ENCODE data around the gene LDAH. TPM values are rescaled to one million over a fixed set of nuclear protein-coding genes. Genes with fewer than 3 reads are reported as not detected.

Gene LDAH
- total RNA-seq, 3 donors from 2014 or later, result 15.2 to 20.8 (median 18.8) TPM

DNA sequence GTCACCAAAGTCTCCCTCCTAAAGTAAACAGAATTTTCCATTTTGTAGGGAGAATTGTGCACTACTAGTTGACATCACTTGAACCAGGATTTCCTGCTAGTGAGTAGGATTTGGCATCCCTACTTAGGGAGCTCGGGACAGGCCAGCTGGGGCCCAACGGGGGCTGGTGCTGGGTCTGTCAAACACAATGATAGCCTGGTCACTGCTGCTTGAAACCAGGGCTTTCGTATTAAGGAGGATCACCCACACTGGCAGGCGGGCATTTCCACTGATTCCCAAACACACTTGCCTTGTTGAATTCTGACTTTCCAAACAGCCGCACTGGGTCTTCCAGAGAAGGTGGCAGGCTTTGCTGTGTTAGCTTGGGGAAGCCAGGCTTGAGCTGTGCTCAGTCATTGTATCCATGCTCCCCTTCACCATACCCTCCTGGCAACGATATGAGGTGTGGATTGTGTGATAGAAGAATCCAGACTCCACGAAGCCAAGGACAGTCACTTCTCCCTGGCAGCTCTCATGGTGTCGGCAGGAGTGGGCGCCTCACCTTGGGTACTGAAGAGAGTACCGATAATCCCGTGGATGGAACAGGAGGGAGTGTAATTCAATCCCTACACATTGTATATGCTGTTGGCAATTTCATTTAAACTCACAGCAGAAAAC lies 148.5 kb downstream of the LDAH start:
- H3K4me3 ChIP-seq, result no peak overlapping the region
- DNase-seq (no peak), ATAC-seq (no peak)
- intact Hi-C loops (cut with DNase I, micrococcal nuclease), result no loop called here
- TF ChIP-seq, protein P1, sequence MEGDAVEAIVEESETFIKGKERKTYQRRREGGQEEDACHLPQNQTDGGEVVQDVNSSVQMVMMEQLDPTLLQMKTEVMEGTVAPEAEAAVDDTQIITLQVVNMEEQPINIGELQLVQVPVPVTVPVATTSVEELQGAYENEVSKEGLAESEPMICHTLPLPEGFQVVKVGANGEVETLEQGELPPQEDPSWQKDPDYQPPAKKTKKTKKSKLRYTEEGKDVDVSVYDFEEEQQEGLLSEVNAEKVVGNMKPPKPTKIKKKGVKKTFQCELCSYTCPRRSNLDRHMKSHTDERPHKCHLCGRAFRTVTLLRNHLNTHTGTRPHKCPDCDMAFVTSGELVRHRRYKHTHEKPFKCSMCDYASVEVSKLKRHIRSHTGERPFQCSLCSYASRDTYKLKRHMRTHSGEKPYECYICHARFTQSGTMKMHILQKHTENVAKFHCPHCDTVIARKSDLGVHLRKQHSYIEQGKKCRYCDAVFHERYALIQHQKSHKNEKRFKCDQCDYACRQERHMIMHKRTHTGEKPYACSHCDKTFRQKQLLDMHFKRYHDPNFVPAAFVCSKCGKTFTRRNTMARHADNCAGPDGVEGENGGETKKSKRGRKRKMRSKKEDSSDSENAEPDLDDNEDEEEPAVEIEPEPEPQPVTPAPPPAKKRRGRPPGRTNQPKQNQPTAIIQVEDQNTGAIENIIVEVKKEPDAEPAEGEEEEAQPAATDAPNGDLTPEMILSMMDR (IDR thresholded peaks at IDR 0.05), result no peak
- no peaks in the 10 kb centered on the region for H3K9me3 ChIP-seq
- H3K36me3 ChIP-seq (ENCODE audit: low read depth), result no peaks in the 10 kb centered on the region
- H3K4me1 ChIP-seq (ENCODE audit: low read depth), result peaks cover 18% of the 10 kb centered on the region

DNA sequence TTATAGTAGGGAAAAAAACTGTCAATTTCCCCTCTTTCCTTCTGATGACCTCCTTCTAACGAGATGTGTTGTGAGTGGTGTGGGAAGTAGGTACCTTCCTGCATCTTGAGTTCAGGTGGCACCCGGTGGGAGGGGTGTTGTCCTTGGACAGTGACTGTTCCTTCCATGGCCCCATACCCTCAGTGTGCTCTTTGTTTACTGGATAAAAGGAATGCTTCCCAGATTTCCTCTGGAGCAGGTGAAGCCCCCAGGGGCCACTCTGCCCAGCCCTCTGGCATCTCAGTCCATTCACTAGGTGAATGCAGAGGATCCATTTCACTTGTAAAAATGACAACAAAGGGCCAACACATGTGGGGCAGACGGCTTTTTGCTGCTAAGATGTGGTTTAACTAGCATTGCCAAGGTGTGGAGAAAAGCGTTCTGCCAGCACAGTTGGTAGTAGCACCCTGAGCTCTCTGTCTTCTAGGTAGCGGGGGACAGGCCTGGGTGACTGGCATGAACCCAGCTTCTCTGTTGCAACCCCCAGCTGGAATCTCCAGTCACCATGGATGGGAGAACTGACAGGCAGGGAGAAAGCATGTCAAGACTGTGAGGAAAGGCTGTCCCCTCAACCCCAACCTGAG lies 149.1 kb downstream of the LDAH start:
- peaks cover 18% of the 10 kb centered on the region for H3K4me1 ChIP-seq (ENCODE audit: low read depth)
- no peak for DNase-seq
- H3K9me3 ChIP-seq, result no peaks in the 10 kb centered on the region
- intact Hi-C loops (cut with DNase I, micrococcal nuclease), result no loop called here
- no peak overlapping the region for H3K4me3 ChIP-seq
- TF ChIP-seq, protein P1 (IDR thresholded peaks at IDR 0.05), result no peak
- no peaks in the 10 kb centered on the region for H3K36me3 ChIP-seq (ENCODE audit: low read depth)
- ATAC-seq, result no peak

- Histone ChIP-seq H3K36me3 (ENCODE audit: low read depth) (no peaks in the 10 kb centered on the region), H3K4me3 (no peak overlapping the region), H3K9me3 (no peaks in the 10 kb centered on the region), H3K4me1 (ENCODE audit: low read depth) (peaks cover 21% of the 10 kb centered on the region)
- no peak for DNase-seq
- intact Hi-C loops (cut with DNase I, micrococcal nuclease), result no loop called here
- ATAC-seq, result no peak
- TF ChIP-seq, protein P1 (IDR thresholded peaks at IDR 0.05), result no peak
These were observed 150.5 kb downstream of the LDAH start for GRCh38 chr2:20672201-20672951.

DNA sequence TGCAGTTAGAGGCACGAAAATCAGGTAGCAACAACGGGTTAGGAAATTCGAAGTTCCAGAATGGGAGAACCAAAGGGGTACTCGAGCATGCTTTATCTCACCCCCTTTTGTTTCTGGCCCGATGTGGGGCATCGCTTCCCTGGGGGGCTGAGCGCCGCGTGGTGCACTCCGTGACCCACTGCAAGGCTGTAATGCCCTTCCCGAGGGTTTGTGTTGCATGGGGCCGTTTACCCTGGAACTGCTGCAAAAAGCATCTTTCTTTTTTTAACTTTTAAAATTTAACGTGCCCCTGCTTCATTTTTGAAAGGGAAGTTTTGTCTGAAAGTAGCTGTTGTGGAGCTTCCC lies 151.2 kb downstream of the LDAH start:
- Histone ChIP-seq H3K36me3 (ENCODE audit: low read depth) (no peaks in the 10 kb centered on the region), H3K9me3 (no peaks in the 10 kb centered on the region), H3K4me1 (ENCODE audit: low read depth) (peaks cover 20% of the 10 kb centered on the region), H3K4me3 (no peak overlapping the region)
- TF ChIP-seq, protein P1 (IDR thresholded peaks at IDR 0.05), result no peak
- intact Hi-C loops (cut with DNase I, micrococcal nuclease), result no loop called here
- DNase-seq, result no peak
- no peak for ATAC-seq

DNA sequence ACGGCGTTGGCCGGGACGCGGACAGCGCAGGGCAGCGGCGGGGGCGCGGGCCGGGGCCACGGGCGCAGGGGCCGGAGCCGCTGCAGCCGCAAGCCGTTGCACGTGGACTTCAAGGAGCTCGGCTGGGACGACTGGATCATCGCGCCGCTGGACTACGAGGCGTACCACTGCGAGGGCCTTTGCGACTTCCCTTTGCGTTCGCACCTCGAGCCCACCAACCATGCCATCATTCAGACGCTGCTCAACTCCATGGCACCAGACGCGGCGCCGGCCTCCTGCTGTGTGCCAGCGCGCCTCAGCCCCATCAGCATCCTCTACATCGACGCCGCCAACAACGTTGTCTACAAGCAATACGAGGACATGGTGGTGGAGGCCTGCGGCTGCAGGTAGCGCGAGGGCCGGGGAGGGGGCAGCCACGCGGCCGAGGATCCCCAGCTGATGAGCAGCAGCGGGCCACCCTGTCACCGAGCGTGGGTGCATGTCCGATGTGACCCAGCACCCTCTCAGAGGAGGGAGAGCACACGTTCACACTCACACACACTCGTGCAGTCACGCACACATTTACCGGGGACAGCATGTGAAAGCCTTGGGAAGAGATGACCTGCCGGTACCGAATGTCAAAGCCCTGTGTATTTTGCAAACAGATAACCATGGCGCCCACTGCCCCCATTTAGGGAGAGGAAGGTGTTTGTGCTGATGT lies 151.7 kb downstream of the LDAH start:
- no peak for DNase-seq
- H3K4me1 ChIP-seq (ENCODE audit: low read depth), result peaks cover 20% of the 10 kb centered on the region
- ATAC-seq, result no peak
- TF ChIP-seq, protein P1 (IDR thresholded peaks at IDR 0.05), result no peak
- H3K9me3 ChIP-seq, result no peaks in the 10 kb centered on the region
- intact Hi-C loops (cut with DNase I, micrococcal nuclease), result no loop called here
- H3K36me3 ChIP-seq (ENCODE audit: low read depth), result no peaks in the 10 kb centered on the region
- no peak overlapping the region for H3K4me3 ChIP-seq

All from mucosa of descending colon (tissue), 3 donors.